ENCODE results near the gene METTL13. TPM values are rescaled to one million over a fixed set of nuclear protein-coding genes. Genes with fewer than 3 reads are reported as not detected.

The METTL13 gene
- total and polyA plus RNA-seq, 2 of the 4 experiments (the other 2 are of a cell fraction): 25.1 to 26.3 TPM

DNA sequence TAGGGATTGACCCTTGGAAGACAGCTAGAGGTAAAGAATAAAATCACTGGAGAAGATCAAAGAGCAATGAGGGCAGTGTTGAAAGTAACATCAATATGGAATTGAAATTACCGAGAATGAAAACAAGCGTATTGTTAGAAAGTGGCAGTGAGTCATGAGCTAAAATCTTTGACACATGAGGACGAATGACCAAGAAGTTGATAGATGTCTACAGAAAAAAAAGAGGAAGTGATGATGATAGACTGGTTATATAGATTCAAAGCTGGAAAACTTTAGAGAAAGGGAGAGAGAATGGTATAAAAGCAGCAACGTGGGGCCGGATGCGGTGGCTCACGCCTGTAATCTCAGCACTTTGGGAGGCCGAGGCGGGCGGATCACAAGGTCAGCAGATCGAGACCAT lies 47.3 kb downstream of the METTL13 start:
- H2AK9ac ChIP-seq (replicated peaks; ENCODE audit: low read depth, low read length, poor library complexity): no peak overlapping the region
- dilution Hi-C loops (cut with HindIII; ENCODE audit: low sequenced_read_pairs, unreplicated experiment): no loop called here
- no peaks in the 10 kb centered on the region for H4K20me1 ChIP-seq (ENCODE audit: insufficient read depth, low read length)
- no peak overlapping the region for H3K4ac ChIP-seq (ENCODE audit: low read depth, low read length)
- H3K18ac ChIP-seq (ENCODE audit: low read depth, low read length): no peak overlapping the region
- H3K4me1 ChIP-seq (ENCODE audit: control insufficient read depth, insufficient read depth, low read length): no peaks in the 10 kb centered on the region
- BruUV-seq (replicated peaks): no TSS peak
- H2BK20ac ChIP-seq (ENCODE audit: low read depth, low read length): no peak overlapping the region
- H3K9me3 ChIP-seq (ENCODE audit: control insufficient read depth, insufficient read depth, low read length): no peaks in the 10 kb centered on the region; the same call in 1 of the 2 replicates
- no peak overlapping the region for H3K9ac ChIP-seq (ENCODE audit: low read depth, low read length)
- H3K56ac ChIP-seq (ENCODE audit: extremely low read depth, insufficient read depth, low read length): no peak overlapping the region
- H3K27ac ChIP-seq (ENCODE audit: insufficient read depth, low read length): no peak overlapping the region
- no peak overlapping the region for H2BK120ac ChIP-seq (ENCODE audit: low read depth, low read length)
- intact Hi-C loops (cut with micrococcal nuclease): no loop called here
- POLR2A ChIA-PET (ENCODE audit: unreplicated experiment): no interaction called here
- H3K9me1 ChIP-seq (ENCODE audit: insufficient read depth, low read length): no peaks in the 10 kb centered on the region
- H2BK15ac ChIP-seq (ENCODE audit: low read depth, low read length): no peak overlapping the region
- 74% methylated on average over 3 of the region's 11 CpGs; no CpG with 5 or more reads in 1 of the 2 experiments for WGBS, 2 experiments (ENCODE audit: extremely low coverage in 2 of 2, insufficient read length in 1 of 2)
- no peak overlapping the region for H3K23ac ChIP-seq (ENCODE audit: low read depth, low read length)
- no peaks in the 10 kb centered on the region for H3K36me3 ChIP-seq (ENCODE audit: control insufficient read depth, insufficient read depth, low read length)
- H3K79me1 ChIP-seq (ENCODE audit: low read depth in 1 of 2, low read length in 2 of 2): no peaks in the 10 kb centered on the region
- in situ Hi-C loops (cut with MboI; ENCODE audit: low sequenced_read_pairs): no loop called here
- DNase-seq: no peak
- H2AFZ ChIP-seq (replicated peaks; ENCODE audit: low read length, poor library complexity): no peak overlapping the region
- TF ChIP-seq RCOR1 (IDR thresholded peaks at IDR 0.05; ENCODE audit: insufficient replicate concordance, low read length) (no peak), POLR2A (IDR thresholded peaks at IDR 0.05; ENCODE audit: low read depth, low read length) (no peak), MXI1 (IDR thresholded peaks at IDR 0.05; ENCODE audit: borderline replicate concordance, low read depth, low read length) (no peak), RFX5 (IDR thresholded peaks at IDR 0.05; ENCODE audit: low read depth, low read length) (no peak)
- TF ChIP-seq, protein P1, sequence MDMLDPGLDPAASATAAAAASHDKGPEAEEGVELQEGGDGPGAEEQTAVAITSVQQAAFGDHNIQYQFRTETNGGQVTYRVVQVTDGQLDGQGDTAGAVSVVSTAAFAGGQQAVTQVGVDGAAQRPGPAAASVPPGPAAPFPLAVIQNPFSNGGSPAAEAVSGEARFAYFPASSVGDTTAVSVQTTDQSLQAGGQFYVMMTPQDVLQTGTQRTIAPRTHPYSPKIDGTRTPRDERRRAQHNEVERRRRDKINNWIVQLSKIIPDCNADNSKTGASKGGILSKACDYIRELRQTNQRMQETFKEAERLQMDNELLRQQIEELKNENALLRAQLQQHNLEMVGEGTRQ (IDR thresholded peaks at IDR 0.05; ENCODE audit: low read depth, low read length): no peak
- no peak overlapping the region for H3K4me3 ChIP-seq (ENCODE audit: insufficient read depth, low read depth, low read length)
- CTCF ChIA-PET: no interaction called here
- no peak overlapping the region for H2BK5ac ChIP-seq (ENCODE audit: low read depth, low read length, poor library complexity, severe bottlenecking)
- H3K27me3 ChIP-seq (ENCODE audit: control insufficient read depth, insufficient read depth, low read length): peaks cover 4% of the 10 kb centered on the region; the same call in 1 of the 2 replicates
- no peak overlapping the region for H3K4me2 ChIP-seq (ENCODE audit: low read depth, low read length)
- no peak overlapping the region for H4K5ac ChIP-seq (ENCODE audit: low read depth, low read length)
- no peak overlapping the region for H4K8ac ChIP-seq (ENCODE audit: low read depth in 2 of 2, low read length in 2 of 2)
- no peak overlapping the region for H2AK5ac ChIP-seq (ENCODE audit: low read depth, low read length)
- no peak overlapping the region for H3K14ac ChIP-seq (replicated peaks; ENCODE audit: low read depth, low read length)
- no peak overlapping the region for H4K91ac ChIP-seq (ENCODE audit: insufficient read depth, low read depth, low read length)
- no peak for ATAC-seq (ENCODE audit: low read depth)
